Lower leg skin (tissue), 4 donors: ENCODE data around the gene RNF34. TPM values are rescaled to one million over a fixed set of nuclear protein-coding genes. Genes with fewer than 3 reads are reported as not detected.
A peak's percentile ranks its signal among the peaks of the same experiment; 100 is the strongest.

Experiments used
- DNase-seq, 2 donors: peaks; one replicate each; pipeline ENCODE4 v3.0.0-alpha.2; 2019; ENCODE audit warnings: low spot score in 2 of 2
- H3K4me3 ChIP-seq: fragments of 200-600 bp; sonication (generic); 2 replicates; pipeline ENCODE4 v1.5.1; 2017; ENCODE audit warnings: mild to moderate bottlenecking, low read depth; ENCODE audit not compliant: poor library complexity, severe bottlenecking
- CTCF ChIP-seq, 3 donors: fragments of 450-650 bp; IDR thresholded peaks; one replicate each; pipeline ENCODE4 v1.5.1; 2016; ENCODE audit warnings: antibody characterized with exemption in 3 of 3, mild to moderate bottlenecking in 3 of 3, moderate library complexity in 2 of 3
- POLR2A ChIP-seq, 2 donors: fragments of 450-650 bp; IDR thresholded peaks; one replicate each; pipeline ENCODE4 v1.6.1; 2016 to 2017; ENCODE audit warnings: antibody characterized with exemption in 2 of 2, mild to moderate bottlenecking in 1 of 2, moderate library complexity in 1 of 2
- WGBS, 2 donors: methylation state at CpG; one replicate each; pipeline ENCODE4 v1.1.5; 2018; 5-methylcytosine and 5-hydroxymethylcytosine counted together
- intact Hi-C: fragments of 100-400 bp; cut with DNase I; formaldehyde crosslinking; loops from one replicate; pipeline ENCODE4 v1.15.0; 2023; ENCODE audit warnings: low total_unique reads
- total RNA-seq, 4 donors: library from RNA; depleted of rRNA; stranded (reverse); fragments of >200 nt; gene quantifications; one replicate each; pipeline ENCODE4 v1.1.0, GENCODE V29; 2016

The RNF34 gene
- total RNA-seq, 4 donors from 2014 or later = 18.9 to 32.1 (median 25.8) TPM

- WGBS, 2 donors = 16 to 17% methylated on average over 34 to 40 of the region's 70 CpGs
- intact Hi-C loops = no loop called here
- no peak for DNase-seq
- peak overlapping the region; percentile 47 for H3K4me3 ChIP-seq
- TF ChIP-seq CTCF (IDR thresholded peaks at IDR 0.05) (no peak), POLR2A (IDR thresholded peaks at IDR 0.05) (no peak)
Observed at GRCh38 chr12:121465921-121466793, 66.2 kb downstream of the RNF34 start.

GRCh38 chr12:121466794-121467637 is 67.1 kb downstream of the RNF34 start:
- TF ChIP-seq CTCF (IDR thresholded peaks at IDR 0.05) (no peak), POLR2A (IDR thresholded peaks at IDR 0.05) (no peak)
- intact Hi-C loops = no loop called here
- DNase-seq = peak; percentile 80 to 96
- peak overlapping the region; percentile 56 for H3K4me3 ChIP-seq
- WGBS, 2 donors = 0 to 3% methylated on average over 16 to 49 of the region's 139 CpGs

- peak in 1 of 2 donors; percentile 22 for DNase-seq
Observed at GRCh38 chr12:121467638-121468498, 68.0 kb downstream of the RNF34 start.

GRCh38 chr12:121468499-121468801 is 68.5 kb downstream of the RNF34 start:
- no peak for DNase-seq
- WGBS, 2 donors = 53 to 54% methylated on average over 4 of the region's 4 CpGs
- H3K4me3 ChIP-seq = no peak overlapping the region
- no peak for TF ChIP-seq CTCF (IDR thresholded peaks at IDR 0.05)
- TF ChIP-seq POLR2A (IDR thresholded peaks at IDR 0.05) = no peak
- intact Hi-C loops = no loop called here

More at GRCh38 chr12:121467638-121468498, 68.0 kb downstream of the RNF34 start:
- peak overlapping the region; percentile 24 for H3K4me3 ChIP-seq
- no peak for TF ChIP-seq CTCF (IDR thresholded peaks at IDR 0.05)
- no peak for TF ChIP-seq POLR2A (IDR thresholded peaks at IDR 0.05)
- intact Hi-C loops = no loop called here
- WGBS, 2 donors = 5 to 7% methylated on average over 30 to 45 of the region's 48 CpGs

GRCh38 chr12:121470751-121471150 is 70.8 kb downstream of the RNF34 start:
- WGBS, 2 donors = 75 to 79% methylated on average over 2 of the region's 2 CpGs
- no peak for DNase-seq
- intact Hi-C loops = no loop called here
- no peak overlapping the region for H3K4me3 ChIP-seq
- TF ChIP-seq POLR2A (IDR thresholded peaks at IDR 0.05) (no peak), CTCF (IDR thresholded peaks at IDR 0.05) (no peak)
